ENCODE results near the gene LGALS3BP.

GRCh38 chr17:78993981-78994671 is 14.4 kb upstream of the LGALS3BP start:
- TF ChIP-seq CTCF (IDR thresholded peaks at IDR 0.05; ENCODE audit: low read depth, low read length, missing input control): no peak
- TF ChIP-seq RAD21 (IDR thresholded peaks at IDR 0.05): no peak
- no peak for TF ChIP-seq MAX (IDR thresholded peaks at IDR 0.05)
- no peak for TF ChIP-seq RXRA (IDR thresholded peaks at IDR 0.05)
- no peak for TF ChIP-seq FOXA1 (IDR thresholded peaks at IDR 0.05)
- TF ChIP-seq TAF1 (conservative IDR thresholded peaks at IDR 0.05): no peak
- TF ChIP-seq ATF3 (IDR thresholded peaks at IDR 0.05): no peak
- no peak for TF ChIP-seq YY1 (IDR thresholded peaks at IDR 0.05)
